Measurements from ENCODE around the gene LHFPL3. TPM values are rescaled to one million over a fixed set of nuclear protein-coding genes. Genes with fewer than 3 reads are reported as not detected.
"Not testable (repeated sequence)": the region's sequence is repeated elsewhere in the genome, so short reads cannot be mapped to it uniquely, and the experiment has no call there.

LHFPL3 gene
- total RNA-seq, 1 experiment from 2014 or later, result not detected

DNA sequence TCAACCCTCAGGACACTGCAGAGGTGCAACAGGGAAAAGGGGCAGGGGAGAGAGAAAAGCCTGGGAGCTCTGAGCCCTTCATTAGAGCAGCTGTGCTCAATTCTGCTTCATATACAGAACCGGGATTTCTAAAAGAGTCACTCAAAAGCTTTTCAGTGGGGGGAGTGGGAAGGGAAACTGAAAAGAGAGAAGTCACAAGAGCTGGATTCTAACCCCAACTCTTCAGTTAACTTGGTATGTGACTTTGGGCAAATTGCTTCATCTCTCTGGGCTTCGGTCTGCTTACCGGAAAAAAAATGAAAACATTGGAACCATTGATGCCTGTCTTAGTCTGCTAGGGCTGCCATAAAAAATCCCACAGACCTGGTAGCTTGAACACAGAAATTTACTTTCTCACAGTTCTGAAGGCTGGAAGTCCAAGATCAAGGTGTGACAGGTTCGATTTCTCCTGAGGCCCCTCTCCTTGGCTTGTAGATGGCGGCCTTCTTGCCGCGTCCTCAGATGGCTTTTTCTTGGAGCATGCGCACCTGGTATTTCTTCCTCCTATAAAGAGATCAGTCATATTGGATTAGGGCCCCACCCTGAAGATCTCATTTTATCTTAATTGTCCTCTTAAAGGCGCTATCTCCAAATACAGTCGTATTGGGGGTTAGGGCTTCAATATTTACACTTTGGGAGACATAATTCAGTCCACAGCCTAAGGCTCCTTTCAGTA, 567.3 kb downstream of the LHFPL3 start:
- no peak for DNase-seq (ENCODE audit: low read depth)

DNA sequence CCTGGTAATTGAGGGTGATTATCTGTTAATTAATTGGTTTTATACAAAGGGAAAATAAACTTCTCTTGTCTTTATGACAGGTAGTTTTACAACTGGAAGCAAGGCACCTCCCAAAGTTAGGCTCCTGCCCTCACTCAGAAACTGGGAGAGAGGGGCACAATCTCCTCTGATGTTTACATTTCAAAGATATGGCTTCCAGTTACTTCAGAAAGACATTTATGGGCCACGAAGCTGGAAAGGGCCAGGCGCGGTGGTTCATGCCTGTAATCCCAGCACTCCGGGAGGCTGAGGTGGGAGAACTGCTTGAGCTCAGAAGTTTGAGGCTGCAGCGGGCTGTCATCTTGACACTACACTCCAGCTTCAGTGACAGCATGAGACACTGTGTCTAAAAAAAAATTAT, 570.0 kb downstream of the LHFPL3 start:
- no peak for DNase-seq (ENCODE audit: low read depth)

DNA sequence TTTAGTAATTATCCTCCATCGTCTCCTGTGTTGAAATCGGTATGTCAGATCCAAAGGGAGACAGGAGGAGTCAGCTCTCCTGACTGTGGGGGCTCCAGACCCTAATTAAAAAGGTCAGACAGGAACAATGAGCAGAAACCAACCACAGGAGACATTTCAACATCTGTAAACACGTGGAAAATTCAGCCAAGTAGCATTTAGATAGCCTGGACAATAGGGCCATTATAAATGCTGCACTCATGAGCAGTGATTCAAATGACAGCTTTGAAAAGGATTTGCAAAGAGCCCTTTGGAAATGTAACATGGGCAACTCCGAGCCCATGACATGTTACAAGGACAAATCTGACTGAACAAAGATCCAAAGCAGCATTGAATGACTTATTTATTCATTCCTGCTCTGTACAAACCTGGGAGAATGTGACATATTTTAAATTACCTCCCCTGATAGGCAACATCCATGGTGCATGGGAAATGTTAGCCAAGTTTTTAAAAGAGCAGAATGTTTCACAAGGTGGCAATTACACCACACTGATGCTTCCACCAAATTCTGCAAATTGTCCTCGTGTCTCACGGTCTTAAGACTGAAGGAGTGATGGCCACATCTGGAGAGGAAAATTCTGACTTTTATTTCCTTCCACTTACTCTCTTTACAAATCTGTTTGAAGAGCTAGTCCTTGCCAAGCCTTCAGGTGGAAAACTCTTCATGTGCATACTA, 572.3 kb downstream of the LHFPL3 start:
- DNase-seq (ENCODE audit: low read depth), result peak; percentile 28

DNA sequence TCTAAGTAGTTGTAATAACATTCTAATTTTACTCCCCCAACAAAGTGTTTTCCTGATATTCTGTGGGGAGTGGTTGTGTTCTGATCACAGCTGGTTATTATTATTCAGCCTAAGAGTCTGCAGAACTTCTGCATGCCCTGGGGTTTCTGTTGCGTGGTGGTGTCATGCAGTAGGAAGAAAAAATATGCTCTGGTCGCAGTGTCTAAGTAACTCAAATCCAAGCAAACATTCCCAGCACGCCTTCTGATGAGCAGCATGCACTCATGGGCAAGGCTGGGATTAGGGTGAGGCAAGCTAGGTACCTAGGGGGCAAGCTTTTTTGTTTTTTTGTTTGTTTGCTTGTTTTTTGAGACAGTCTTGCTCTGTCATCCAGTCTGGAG, 572.8 kb downstream of the LHFPL3 start:
- DNase-seq (ENCODE audit: low read depth), result no peak

DNA sequence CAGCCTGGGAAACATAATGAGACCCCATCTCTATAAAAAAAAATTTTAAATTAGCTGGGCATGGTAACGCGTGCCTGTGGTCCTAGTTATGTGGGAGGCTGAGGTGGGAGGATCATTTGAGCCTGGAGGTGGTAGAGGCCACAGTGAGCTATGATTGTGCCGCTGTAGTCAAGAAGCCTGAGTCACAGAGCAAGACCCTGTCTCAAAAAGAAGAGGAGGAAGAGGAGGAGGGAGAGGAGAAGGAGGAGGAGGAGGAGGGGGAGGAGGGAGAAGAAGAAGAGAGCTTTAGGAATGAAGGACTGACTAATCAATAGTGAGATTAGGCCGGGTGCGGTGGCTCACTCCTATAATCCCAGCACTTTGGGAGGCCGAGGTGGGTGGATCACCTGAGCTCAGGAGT, 573.8 kb downstream of the LHFPL3 start:
- DNase-seq (ENCODE audit: low read depth), result no peak

DNA sequence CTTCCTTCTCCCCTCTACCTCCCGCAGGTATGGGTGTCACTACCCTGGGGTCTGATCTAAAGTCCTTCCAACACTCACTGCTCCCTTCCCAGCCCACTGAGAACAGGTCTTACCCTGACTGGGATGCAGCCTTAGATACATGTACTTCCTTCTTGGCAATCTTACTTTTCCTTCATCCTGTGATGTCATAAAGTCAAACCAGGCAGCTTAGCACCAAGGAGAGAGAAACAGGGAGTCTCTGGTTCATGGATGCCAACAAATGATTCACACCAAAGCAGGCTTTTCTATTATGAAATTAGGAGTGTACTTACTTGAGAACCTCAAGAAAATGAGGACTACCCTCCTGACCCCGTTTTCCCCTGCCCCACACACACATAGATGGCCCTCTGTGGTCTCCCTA, 574.6 kb downstream of the LHFPL3 start:
- DNase-seq (ENCODE audit: low read depth), result no peak

DNA sequence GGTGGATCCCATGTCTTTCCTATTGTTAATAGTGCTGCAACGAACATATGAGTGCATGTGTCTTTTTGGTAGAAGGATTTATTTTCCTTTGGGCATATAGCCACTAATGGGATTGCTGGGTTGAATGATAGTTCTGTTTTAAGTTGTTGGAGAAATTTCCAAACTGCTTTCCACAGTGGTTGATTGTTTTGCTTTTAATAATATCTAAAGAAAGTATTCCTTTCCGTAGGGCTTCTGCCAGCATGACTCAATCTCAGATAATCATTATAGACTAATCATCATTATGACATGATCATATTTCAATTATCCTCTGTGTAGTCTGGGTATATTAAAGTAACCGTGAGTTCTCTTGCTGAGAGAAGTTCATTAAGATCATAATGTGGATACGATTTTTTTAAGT, 575.4 kb downstream of the LHFPL3 start:
- DNase-seq (ENCODE audit: low read depth), result no peak

DNA sequence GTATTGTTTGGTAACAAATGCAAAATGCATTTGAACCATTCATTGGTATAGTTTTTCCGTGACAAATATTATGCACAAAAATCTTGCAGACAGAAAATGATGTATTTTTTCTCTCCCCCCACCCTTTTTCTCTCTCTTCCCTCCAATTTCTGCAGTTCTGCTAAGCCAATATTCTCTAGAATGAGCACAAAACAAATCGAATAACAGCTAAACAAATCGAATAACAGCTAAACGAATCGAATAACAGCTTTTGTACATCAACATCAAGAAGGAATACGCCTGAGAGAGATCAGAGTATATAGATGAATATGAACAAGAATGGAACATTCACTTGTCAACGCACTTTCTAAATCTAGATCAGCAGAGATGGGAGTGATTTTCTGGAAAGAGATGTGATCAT, 577.6 kb downstream of the LHFPL3 start:
- DNase-seq (ENCODE audit: low read depth), result no peak

DNA sequence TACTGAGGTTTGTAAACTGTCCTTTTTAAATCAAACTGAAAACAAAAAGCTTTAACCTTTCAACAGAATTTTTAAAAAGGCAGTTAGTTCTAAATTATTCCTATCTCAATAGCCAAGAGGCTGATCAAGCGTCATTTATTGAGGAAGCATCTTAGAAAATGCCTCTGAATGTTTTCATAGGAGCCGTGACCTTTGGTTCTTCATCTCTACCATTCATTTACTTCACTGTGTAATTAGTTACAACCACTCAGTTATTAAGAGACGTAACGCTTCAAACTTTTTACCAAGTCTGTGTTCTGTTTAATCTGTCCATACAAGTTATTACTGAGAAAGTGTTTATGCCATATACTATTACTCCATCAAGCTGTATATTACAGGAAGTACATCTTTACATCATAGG, 578.2 kb downstream of the LHFPL3 start:
- no peak for DNase-seq (ENCODE audit: low read depth)

DNA sequence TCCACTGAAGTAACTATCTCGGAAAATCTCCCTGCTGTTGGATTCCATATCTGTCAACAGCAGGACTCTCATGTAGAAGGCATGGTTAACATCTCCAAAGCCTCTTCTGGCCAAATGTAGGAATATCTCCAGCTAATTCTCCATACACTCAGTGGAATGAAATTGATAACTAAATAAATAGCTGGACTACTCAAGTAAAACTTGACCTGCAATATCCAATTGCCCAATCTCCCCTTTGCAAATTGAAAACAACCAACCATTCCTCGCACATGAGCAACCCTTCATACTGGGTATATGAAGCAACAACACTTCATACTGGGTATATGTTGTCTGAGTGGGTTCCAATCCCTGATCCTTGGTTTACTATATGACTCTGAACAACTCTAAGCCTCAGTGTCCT, 580.2 kb downstream of the LHFPL3 start:
- DNase-seq (ENCODE audit: low read depth), result no peak

DNA sequence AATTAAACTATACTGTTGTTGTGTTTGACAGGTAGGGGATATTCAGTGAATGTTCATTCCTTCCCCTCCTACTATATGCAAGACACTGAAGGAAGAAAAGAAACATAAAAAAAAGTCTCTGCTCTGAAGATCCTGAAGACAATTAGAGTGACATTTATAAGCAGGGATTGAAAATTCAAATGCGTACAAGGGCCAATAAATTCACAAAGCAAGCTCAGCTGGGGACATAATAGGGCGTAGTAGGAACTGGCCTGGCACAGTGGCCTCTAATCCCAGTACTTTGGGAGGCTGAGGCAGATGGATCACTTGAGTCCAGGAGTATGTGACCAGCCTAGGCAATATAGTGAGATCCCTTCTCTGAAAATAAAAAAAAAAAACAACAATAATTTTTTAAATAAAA, 580.7 kb downstream of the LHFPL3 start:
- DNase-seq (ENCODE audit: low read depth), result no peak

DNA sequence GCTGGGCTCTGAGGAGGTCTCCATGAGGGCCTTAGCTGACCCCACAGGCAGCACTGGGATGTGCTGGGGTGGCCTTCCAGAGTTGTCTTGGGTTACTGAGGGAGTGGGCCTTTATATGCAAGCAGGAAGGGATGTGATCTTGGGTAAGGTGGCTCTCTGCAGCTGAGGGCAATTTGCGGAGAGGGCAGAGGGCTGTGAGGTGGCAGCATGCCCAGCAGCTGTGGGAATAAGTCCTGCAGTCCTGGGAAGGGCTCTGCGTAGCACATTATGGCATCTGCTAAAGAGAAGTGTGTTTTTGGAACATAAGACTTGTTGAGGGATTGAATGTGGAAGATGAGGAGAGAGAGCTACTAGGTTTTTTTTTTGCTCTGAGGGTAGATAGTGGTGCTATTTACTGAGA, 586.0 kb downstream of the LHFPL3 start:
- no peak for DNase-seq (ENCODE audit: low read depth)

DNA sequence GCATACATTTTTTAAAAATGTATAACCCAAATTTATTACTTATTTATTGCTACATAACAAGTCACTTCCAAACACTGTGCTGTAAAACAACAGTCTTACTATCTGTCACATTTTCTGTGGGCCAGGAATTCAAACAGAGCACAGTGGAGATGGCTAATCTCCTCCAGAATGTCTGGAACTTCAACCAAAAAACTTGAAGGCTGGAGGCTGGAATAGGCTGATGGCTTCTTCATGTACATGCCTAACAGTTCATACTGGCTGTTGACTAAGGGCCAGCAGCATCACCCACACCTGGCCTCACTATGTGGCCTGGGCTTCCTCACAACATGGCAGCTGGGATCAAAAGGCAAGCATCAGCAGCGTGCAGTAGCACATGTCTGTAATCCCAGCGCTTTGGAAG, 593.2 kb downstream of the LHFPL3 start:
- DNase-seq (ENCODE audit: low read depth), result no peak

DNA sequence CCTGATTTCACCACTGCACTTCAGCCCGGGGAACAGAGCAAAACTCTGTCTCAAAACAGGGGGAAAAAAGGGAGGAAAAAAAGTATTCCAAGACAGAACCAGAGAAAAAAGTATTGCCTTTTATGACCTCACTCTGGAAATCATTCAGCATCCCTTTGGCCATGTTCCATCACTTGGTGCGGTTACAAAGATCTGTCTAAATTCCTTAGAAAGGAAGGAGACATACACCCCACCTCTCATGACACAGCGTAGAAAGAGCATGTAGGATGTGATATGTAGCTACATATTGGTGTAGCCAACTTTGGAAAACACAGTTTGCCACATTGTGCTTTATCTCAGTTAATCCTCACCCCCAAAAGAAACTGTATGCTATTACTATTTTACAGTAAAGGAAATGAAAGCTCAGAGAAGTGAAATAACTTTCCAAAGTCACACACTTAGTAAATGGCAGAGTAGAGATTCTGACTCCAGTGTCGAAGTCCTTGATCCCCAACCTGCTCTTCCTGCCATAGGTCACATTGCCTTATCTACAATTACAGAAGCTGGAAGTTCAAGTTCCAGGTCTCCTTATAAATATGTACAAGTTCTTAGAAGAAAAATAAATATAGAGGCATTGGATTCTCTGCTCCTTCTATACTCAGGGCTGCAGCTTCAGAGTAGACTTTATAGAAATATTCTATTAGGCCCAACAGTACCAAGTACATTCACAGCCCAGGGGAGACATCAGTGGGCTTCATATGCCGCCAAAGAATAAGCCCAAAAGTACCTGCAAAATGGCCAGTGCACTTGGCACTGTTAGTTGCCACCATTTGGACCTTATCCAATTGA, 594.0 kb downstream of the LHFPL3 start:
- no peak for DNase-seq (ENCODE audit: low read depth)

DNA sequence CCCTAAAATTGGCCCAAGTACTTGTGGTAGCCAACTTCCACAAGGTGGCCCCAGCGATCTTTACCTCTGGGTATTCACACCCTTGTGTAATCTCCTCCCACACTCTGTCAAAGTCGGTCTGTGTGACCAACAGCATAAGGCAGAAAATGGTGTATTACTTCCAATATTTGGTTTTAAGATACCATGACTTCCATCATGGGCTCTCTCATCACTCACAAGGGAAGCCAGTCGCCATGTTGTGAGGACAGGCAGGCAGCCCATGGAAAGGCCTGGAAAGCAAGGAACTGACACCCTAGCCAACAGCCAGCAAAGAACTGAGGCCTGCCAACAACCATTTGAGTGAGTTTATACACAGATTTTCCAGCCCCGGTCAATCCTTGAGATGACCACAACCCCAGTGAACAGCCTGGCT, 594.6 kb downstream of the LHFPL3 start:
- DNase-seq (ENCODE audit: low read depth), result peak; percentile 90

DNA sequence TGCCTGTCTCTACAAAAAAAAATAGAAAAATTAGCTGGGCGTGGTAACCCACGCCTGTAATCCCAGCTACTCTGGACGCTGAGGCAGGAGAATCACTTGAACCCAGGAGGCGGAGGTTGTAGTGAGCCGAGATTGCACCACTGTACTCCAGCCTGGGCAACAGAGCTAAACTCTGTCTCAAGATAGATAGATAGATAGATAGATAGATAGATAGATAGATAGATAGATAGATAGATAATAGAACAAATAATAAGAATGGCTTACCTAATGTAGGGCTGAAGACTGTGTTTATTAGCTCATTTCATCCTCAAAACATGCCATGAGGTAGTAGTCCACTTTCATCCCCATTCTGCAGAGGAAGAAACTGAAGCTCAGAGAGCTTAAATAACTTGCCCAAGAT, 597.8 kb downstream of the LHFPL3 start:
- not testable (repeated sequence) for DNase-seq (ENCODE audit: low read depth)

DNA sequence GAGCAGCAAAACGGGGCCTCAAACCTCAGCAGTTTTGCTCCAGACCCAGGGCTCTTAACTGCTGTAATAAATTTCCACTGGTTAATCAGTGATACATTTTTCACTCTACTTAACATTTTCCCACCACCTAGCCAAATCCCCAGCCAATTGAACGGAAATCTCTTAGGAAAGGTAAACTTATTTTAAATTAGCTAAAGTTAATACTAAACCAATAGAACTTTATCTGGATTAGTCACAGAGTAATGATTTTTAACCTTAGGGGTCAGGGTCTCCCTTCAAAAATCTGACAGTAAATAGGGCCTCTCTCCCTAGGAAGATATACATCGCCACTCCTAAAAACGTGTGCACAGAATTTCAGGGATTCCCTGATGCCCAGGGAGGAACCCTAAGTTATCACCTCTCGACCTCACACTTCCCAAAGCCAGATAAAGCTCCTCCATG, 598.2 kb downstream of the LHFPL3 start:
- no peak for DNase-seq (ENCODE audit: low read depth)

DNA sequence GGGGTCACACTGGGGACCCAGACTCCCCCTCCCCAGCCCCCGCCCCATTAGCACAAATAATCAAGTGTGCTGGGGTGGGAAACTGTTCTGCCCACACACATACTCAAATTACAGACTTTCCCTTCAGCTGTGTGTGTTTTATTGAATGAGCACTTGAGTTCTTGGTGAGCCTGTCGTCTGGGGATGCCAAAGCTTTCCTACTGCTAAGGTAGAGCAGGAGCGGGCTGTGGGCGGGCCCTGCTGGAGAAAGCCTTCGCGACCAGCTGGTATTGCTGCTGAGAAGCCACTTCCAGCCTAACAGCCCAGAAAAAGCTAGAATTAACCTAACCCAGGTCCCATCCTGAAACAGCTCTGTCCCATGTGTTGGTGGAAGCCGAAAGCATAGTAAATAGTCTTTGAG, 598.7 kb downstream of the LHFPL3 start:
- no peak for DNase-seq (ENCODE audit: low read depth)

DNA sequence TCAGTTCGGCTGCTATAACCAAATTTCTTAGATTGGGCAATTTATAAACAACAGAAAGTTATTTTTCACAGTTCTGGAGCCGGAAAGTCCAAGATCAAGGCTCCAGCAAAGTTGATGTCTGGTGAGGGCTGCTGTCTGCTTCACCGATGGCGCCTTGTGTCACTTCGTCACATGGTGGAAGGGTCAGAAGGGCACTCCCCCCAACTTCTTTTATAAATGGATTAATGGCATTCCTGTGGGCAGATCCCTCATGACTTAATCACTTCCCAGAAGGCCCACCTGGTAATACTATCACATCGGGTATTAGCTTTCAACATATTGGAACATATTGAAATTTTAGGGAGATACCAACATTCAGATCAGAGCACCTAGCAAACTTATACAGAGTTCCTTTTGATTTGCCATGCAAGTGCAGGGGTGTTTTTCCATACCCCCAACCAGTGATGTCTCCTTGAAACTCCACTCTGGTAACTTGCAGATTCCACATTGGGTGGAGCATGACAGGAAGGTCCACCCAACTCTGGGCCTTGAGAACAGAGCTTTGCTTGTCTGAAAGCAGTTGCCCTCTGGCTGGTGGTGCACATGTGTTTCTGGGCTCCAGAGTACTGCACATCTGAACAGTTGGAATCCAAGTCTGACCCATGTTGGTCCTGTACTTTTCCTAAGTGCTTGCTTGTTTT, 600.5 kb downstream of the LHFPL3 start:
- DNase-seq (ENCODE audit: low read depth), result peak; percentile 54

DNA sequence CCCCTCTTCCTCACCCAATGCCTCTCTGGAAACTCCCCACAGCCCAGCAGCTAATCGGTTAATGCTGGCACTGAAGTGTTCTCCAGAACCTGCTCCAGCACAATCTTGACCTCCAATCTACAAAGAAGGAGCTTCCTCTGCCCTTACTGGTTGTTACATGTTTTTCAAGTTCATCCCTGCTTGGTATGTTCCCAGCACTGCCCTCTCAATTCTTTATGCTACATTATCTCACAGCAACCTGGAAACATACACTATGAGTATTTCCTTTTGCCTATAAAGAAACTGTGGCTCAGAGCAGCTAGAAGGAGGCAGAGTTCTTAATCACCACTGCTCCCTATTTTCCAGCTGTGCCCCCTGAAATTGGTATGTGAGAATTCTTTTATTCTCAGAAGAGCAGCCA, 601.5 kb downstream of the LHFPL3 start:
- DNase-seq (ENCODE audit: low read depth), result no peak

DNA sequence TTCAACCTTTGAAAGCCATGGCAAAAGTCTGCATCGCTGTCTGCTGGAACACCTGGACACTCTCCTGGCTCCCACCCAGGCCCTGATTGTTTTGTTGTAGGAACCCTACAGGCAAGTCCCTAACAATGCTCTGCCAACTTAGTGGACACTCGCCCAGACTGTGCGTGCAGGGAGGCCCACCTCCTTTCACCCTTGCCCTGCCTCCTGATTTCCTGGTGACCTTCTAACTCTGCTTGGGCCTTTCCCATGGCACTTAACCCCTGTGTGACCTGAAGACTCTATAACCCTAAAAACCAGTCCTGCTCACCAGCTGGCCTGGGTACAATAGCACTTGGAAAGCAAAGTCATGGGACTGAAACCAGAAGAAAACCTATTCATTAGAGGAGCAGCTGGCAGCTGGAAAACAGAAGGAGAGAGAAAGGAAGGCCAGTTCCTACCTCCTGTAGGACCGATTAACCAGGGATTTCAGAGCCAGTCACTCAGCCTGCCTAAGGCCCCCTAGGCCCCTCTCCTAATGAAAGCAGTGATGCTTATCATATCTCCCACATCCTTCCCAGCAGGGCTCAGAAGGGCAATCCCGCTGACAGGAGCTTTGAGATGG, 602.9 kb downstream of the LHFPL3 start:
- DNase-seq (ENCODE audit: low read depth), result peak; percentile 28

DNA sequence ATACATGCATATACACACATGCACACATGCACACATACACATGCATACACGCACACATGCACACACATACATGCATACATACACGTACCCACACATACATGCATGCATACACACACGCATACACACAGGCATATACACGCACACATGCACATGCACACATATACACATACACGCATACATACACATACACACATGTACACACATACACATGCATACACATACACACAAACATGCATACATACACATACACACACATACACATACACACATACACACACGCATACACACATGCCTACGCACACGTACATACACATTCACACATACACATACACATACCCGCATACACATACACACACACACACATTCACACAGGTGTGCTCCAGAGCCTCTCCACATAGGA, 604.6 kb downstream of the LHFPL3 start:
- no peak for DNase-seq (ENCODE audit: low read depth)

All from RPMI7951 (cell line).